ENCODE data around the gene HIPK4.

DNA sequence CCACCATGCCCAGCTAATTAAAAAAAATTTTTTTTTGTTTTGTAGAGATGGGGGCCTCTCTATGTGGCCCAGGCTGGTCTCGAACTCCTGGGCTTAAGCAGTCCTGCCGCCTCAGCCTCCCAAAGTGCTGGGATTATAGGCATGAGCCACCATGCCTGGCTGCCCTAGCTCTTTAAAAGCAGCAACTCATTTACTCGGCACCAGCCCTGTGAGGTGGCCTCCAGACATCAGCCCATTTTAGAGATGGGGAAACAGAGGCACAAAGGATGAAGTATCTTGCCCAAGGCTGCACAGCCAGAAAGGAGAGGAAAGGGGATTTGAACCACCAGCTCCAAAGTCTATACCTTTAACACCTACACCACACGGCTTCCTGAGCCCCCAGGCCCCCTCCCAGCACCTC lies 22.9 kb upstream of the HIPK4 start:
- TF ChIP-seq, protein P1, sequence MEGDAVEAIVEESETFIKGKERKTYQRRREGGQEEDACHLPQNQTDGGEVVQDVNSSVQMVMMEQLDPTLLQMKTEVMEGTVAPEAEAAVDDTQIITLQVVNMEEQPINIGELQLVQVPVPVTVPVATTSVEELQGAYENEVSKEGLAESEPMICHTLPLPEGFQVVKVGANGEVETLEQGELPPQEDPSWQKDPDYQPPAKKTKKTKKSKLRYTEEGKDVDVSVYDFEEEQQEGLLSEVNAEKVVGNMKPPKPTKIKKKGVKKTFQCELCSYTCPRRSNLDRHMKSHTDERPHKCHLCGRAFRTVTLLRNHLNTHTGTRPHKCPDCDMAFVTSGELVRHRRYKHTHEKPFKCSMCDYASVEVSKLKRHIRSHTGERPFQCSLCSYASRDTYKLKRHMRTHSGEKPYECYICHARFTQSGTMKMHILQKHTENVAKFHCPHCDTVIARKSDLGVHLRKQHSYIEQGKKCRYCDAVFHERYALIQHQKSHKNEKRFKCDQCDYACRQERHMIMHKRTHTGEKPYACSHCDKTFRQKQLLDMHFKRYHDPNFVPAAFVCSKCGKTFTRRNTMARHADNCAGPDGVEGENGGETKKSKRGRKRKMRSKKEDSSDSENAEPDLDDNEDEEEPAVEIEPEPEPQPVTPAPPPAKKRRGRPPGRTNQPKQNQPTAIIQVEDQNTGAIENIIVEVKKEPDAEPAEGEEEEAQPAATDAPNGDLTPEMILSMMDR (IDR thresholded peaks at IDR 0.05 in 8 of 11, conservative IDR thresholded peaks at IDR 0.05 in 3 of 11), result no peak
- no peak for TF ChIP-seq POLR2AphosphoS5 (IDR thresholded peaks at IDR 0.05)
- no peak for TF ChIP-seq POLR2A (IDR thresholded peaks at IDR 0.05)

Measured in spleen (tissue), 7 donors.